BLaER1 (cell line): ENCODE results near the gene HIGD1C.
A peak's percentile ranks its signal among the peaks of the same experiment; 100 is the strongest.
"Not testable (repeated sequence)": the region's sequence is repeated elsewhere in the genome, so short reads cannot be mapped to it uniquely, and the experiment has no call there.

ENCODE experiments used
- H3K27ac ChIP-seq: shearing (Covaris generic); formaldehyde crosslinking; 2 replicates; pipeline ENCODE4 v1.8.1; 2022
- H3K27me3 ChIP-seq: shearing (Covaris generic); formaldehyde crosslinking; 2 replicates; pipeline ENCODE4 v1.8.1; 2022
- H3K36me3 ChIP-seq: shearing (Covaris generic); formaldehyde crosslinking; 2 replicates; pipeline ENCODE4 v1.8.1; 2022
- H3K4me1 ChIP-seq: shearing (Covaris generic); formaldehyde crosslinking; 2 replicates; pipeline ENCODE4 v1.8.1; 2022
- H3K4me2 ChIP-seq: shearing (Covaris generic); formaldehyde crosslinking; 2 replicates; pipeline ENCODE4 v1.8.1; 2022
- H3K4me3 ChIP-seq: shearing (Covaris generic); formaldehyde crosslinking; 2 replicates; pipeline ENCODE4 v1.8.1; 2022
- H3K9ac ChIP-seq: shearing (Covaris generic); formaldehyde crosslinking; 2 replicates; pipeline ENCODE4 v1.8.1; 2022
- H3K9me3 ChIP-seq: shearing (Covaris generic); formaldehyde crosslinking; 2 replicates; pipeline ENCODE4 v1.8.1; 2022
- H4K20me1 ChIP-seq: shearing (Covaris generic); formaldehyde crosslinking; 2 replicates; pipeline ENCODE4 v1.8.1; 2022
- Cebpa-rat ChIP-seq: shearing (Covaris generic); IDR thresholded peaks from 2 replicates; pipeline ENCODE4 v1.8.1; 2022

HIGD1C gene

GRCh38 chr12:51012570-51013236, 60.4 kb downstream of the HIGD1C start:
- peaks cover 85% of the 10 kb centered on the region for H4K20me1 ChIP-seq
- TF ChIP-seq Cebpa-rat = no peak
- no peak overlapping the region for H3K27ac ChIP-seq
- H3K4me1 ChIP-seq = peaks cover 31% of the 10 kb centered on the region
- no peak overlapping the region for H3K4me3 ChIP-seq
- no peaks in the 10 kb centered on the region for H3K9me3 ChIP-seq
- no peak overlapping the region for H3K9ac ChIP-seq
- no peak overlapping the region; the same call in 1 of the 2 replicates for H3K4me2 ChIP-seq
- peaks cover 14% of the 10 kb centered on the region for H3K36me3 ChIP-seq
- no peaks in the 10 kb centered on the region for H3K27me3 ChIP-seq

- Histone ChIP-seq H3K27me3 (no peaks in the 10 kb centered on the region), H3K9me3 (no peaks in the 10 kb centered on the region), H3K4me2 (no peak overlapping the region; the same call in 1 of the 2 replicates), H4K20me1 (peaks cover 92% of the 10 kb centered on the region), H3K9ac (no peak overlapping the region), H3K36me3 (peaks cover 6% of the 10 kb centered on the region; the same call in 1 of the 2 replicates), H3K4me3 (no peak overlapping the region), H3K4me1 (peaks cover 30% of the 10 kb centered on the region), H3K27ac (no peak overlapping the region)
- no peak for TF ChIP-seq Cebpa-rat
Observed at GRCh38 chr12:51013441-51013840, 61.1 kb downstream of the HIGD1C start.

- not testable (repeated sequence) for H3K4me3 ChIP-seq, H3K27me3 ChIP-seq
- peaks cover 99% of the 10 kb centered on the region for H4K20me1 ChIP-seq
Observed at GRCh38 chr12:51014467-51014866, 62.1 kb downstream of the HIGD1C start.

GRCh38 chr12:51017452-51017851, 65.1 kb downstream of the HIGD1C start:
- H4K20me1 ChIP-seq = peaks cover 96% of the 10 kb centered on the region
- TF ChIP-seq Cebpa-rat = no peak
- H3K27ac ChIP-seq = no peak overlapping the region
- no peak overlapping the region for H3K4me2 ChIP-seq
- H3K9ac ChIP-seq = no peak overlapping the region
- no peak overlapping the region for H3K4me3 ChIP-seq
- H3K27me3 ChIP-seq = no peaks in the 10 kb centered on the region
- H3K9me3 ChIP-seq = no peaks in the 10 kb centered on the region
- H3K36me3 ChIP-seq = peaks cover 6% of the 10 kb centered on the region; the same call in 1 of the 2 replicates
- peaks cover 40% of the 10 kb centered on the region for H3K4me1 ChIP-seq

More at GRCh38 chr12:51014467-51014866, 62.1 kb downstream of the HIGD1C start:
- H3K36me3 ChIP-seq, H3K4me2 ChIP-seq, H3K9me3 ChIP-seq, H3K9ac ChIP-seq, H3K27ac ChIP-seq: not testable (repeated sequence)
- H3K4me1 ChIP-seq = peaks cover 20% of the 10 kb centered on the region

- no peaks in the 10 kb centered on the region for H3K27me3 ChIP-seq
- TF ChIP-seq Cebpa-rat = no peak
- H3K4me3 ChIP-seq = no peak overlapping the region
- H3K4me2 ChIP-seq = no peak overlapping the region
- 0 out of 2 replicates have a peak, but pooled peaks cover 6% of the 10 kb centered on the region for H3K36me3 ChIP-seq
- H3K9ac ChIP-seq = no peak overlapping the region
- H4K20me1 ChIP-seq = peaks cover 86% of the 10 kb centered on the region
- H3K27ac ChIP-seq = no peak overlapping the region
- no peaks in the 10 kb centered on the region for H3K9me3 ChIP-seq
- peaks cover 31% of the 10 kb centered on the region for H3K4me1 ChIP-seq
Observed at GRCh38 chr12:51018956-51019355, 66.6 kb downstream of the HIGD1C start.

GRCh38 chr12:51019927-51020326, 67.6 kb downstream of the HIGD1C start:
- Histone ChIP-seq H3K4me3 (no peak overlapping the region), H3K4me1 (peaks cover 41% of the 10 kb centered on the region), H3K27ac (no peak overlapping the region; the same call in 1 of the 2 replicates), H3K9me3 (no peaks in the 10 kb centered on the region), H3K4me2 (peak overlapping the region; percentile 72; the same call in 1 of the 2 replicates), H3K27me3 (no peaks in the 10 kb centered on the region), H4K20me1 (peaks cover 85% of the 10 kb centered on the region), H3K9ac (no peak overlapping the region), H3K36me3 (0 out of 2 replicates have a peak, but pooled peaks cover 6% of the 10 kb centered on the region)
- no peak for TF ChIP-seq Cebpa-rat
